ENCODE data around the gene EPB41L5.
"Not testable (repeated sequence)": the region's sequence is repeated elsewhere in the genome, so short reads cannot be mapped to it uniquely, and the experiment has no call there.

The EPB41L5 gene

GRCh38 chr2:120141300-120142069 is 128.6 kb downstream of the EPB41L5 start:
- no peak for DNase-seq (ENCODE audit: low read depth in 3 of 3)

GRCh38 chr2:120142528-120143219 is 129.8 kb downstream of the EPB41L5 start:
- DNase-seq (ENCODE audit: low read depth in 3 of 3) = no peak

- no peak for DNase-seq (ENCODE audit: low read depth in 3 of 3)
Observed at GRCh38 chr2:120148229-120148628, 135.4 kb downstream of the EPB41L5 start.

- DNase-seq (ENCODE audit: low read depth in 3 of 3) = no peak
Observed at GRCh38 chr2:120148669-120149068, 135.8 kb downstream of the EPB41L5 start.

GRCh38 chr2:120149406-120149805 is 136.5 kb downstream of the EPB41L5 start:
- DNase-seq (ENCODE audit: low read depth in 3 of 3) = no peak

- no peak for DNase-seq (ENCODE audit: low read depth in 3 of 3)
Observed at GRCh38 chr2:120150040-120150482, 137.2 kb downstream of the EPB41L5 start.

GRCh38 chr2:120155308-120155707 is 142.4 kb downstream of the EPB41L5 start:
- no peak for DNase-seq (ENCODE audit: low read depth in 3 of 3)

GRCh38 chr2:120158658-120159057 is 145.8 kb downstream of the EPB41L5 start:
- DNase-seq (ENCODE audit: low read depth in 3 of 3) = not testable (repeated sequence)

- DNase-seq (ENCODE audit: low read depth in 3 of 3) = no peak
Observed at GRCh38 chr2:120161190-120161589, 148.3 kb downstream of the EPB41L5 start.

GRCh38 chr2:120162716-120163115 is 149.8 kb downstream of the EPB41L5 start:
- no peak for DNase-seq (ENCODE audit: low read depth in 3 of 3)

- no peak for DNase-seq (ENCODE audit: low read depth in 3 of 3)
Observed at GRCh38 chr2:120167272-120167671, 154.4 kb downstream of the EPB41L5 start.

- DNase-seq (ENCODE audit: low read depth in 3 of 3) = no peak
Observed at GRCh38 chr2:120169020-120169419, 156.1 kb downstream of the EPB41L5 start.

GRCh38 chr2:120174963-120175581 is 162.2 kb downstream of the EPB41L5 start:
- no peak for DNase-seq (ENCODE audit: low read depth in 3 of 3)

GRCh38 chr2:120176526-120176925 is 163.6 kb downstream of the EPB41L5 start:
- DNase-seq (ENCODE audit: low read depth in 3 of 3) = no peak

GRCh38 chr2:120177001-120177621 is 164.2 kb downstream of the EPB41L5 start:
- peak; percentile 49 to 72 (median 66) for DNase-seq (ENCODE audit: low read depth in 3 of 3)

- no peak for DNase-seq (ENCODE audit: low read depth in 3 of 3)
Observed at GRCh38 chr2:120177973-120178372, 165.1 kb downstream of the EPB41L5 start.

- DNase-seq (ENCODE audit: low read depth in 3 of 3) = no peak
Observed at GRCh38 chr2:120179396-120179795, 166.5 kb downstream of the EPB41L5 start.

- no peak for DNase-seq (ENCODE audit: low read depth in 3 of 3)
Observed at GRCh38 chr2:120180066-120180465, 167.2 kb downstream of the EPB41L5 start.

- DNase-seq (ENCODE audit: low read depth in 3 of 3) = no peak
Observed at GRCh38 chr2:120182019-120182560, 169.2 kb downstream of the EPB41L5 start.

- DNase-seq (ENCODE audit: low read depth in 3 of 3) = no peak
Observed at GRCh38 chr2:120189189-120189588, 176.3 kb downstream of the EPB41L5 start.

- DNase-seq (ENCODE audit: low read depth in 3 of 3) = no peak
Observed at GRCh38 chr2:120192280-120192679, 179.4 kb downstream of the EPB41L5 start.

- no peak for DNase-seq (ENCODE audit: low read depth in 3 of 3)
Observed at GRCh38 chr2:120195553-120195952, 182.7 kb downstream of the EPB41L5 start.

Data from stimulated activated CD4-positive, alpha-beta T cell treated with anti-CD3 and anti-CD28 coated beads, TNF-alpha, amount 100 ng/mL, for 48 hours (primary cell).